GM21526 (cell line): Measurements from ENCODE around the gene EBF4.
"Not testable (repeated sequence)": the region's sequence is repeated elsewhere in the genome, so short reads cannot be mapped to it uniquely, and the experiment has no call there.

Experiments used
- ATAC-seq: cut with Tn5 transposase; IDR thresholded peaks from one replicate; pipeline ENCODE4 v1.9.1; 2021; ENCODE audit warnings: moderate library complexity; ENCODE audit not compliant: unreplicated experiment, low FRiP score

EBF4 gene

GRCh38 chr20:2806351-2806701 lies 113.7 kb downstream of the EBF4 start:
- no peak for ATAC-seq

- no peak for ATAC-seq
These were observed 114.4 kb downstream of the EBF4 start for GRCh38 chr20:2807019-2807418.

GRCh38 chr20:2807929-2808328 lies 115.3 kb downstream of the EBF4 start:
- not testable (repeated sequence) for ATAC-seq

GRCh38 chr20:2809690-2810089 lies 117.1 kb downstream of the EBF4 start:
- ATAC-seq = no peak
